ENCODE data around the gene PCTP. TPM values are rescaled to one million over a fixed set of nuclear protein-coding genes. Genes with fewer than 3 reads are reported as not detected.

Gene PCTP
- polyA plus RNA-seq, result 10 to 100 TPM in 2 of 3 donors, 1 to 10 TPM in 1; 8.9 to 17.3 (median 11.6) TPM

DNA sequence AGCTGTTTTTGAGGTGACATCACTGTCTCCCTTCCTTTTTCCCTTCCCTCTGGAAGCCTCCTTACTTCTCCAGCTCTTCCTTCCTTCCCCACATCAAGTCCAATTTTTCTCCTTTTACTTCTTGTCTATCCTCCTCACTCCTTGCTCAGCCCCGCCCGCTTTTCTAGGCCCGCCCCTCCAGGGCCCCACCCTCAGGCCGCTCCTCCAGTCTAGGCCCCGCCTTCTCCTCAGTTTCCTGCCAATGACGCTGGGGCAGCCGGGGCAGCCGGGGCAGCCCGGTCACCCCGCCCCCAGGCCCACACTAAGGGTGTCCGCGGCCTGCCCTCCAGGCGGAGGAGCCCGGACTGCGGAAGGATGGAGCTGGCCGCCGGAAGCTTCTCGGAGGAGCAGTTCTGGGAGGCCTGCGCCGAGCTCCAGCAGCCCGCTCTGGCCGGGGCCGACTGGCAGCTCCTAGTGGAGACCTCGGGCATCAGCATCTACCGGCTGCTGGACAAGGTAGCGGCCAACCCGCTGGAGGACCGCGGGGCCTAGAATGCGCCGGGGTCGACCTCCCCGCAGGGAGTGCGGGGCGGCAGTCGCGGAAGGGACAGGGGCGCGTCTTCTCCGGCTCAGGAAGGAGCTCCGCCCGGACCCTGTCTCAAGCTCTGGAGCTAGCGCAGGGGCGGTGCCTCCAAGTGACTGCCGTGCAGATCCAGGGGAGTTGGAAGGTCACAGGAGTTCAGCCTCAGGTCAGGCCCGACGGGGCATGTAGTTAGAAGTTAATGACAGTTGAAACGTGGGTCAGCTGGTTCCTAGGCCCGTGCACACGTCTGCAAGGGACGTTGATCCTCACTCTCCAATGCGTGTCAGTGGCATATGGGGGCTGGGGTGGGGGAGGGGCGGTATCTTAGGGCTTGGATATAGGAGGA, at the start of gene PCTP:
PCTP (plus strand) TSS at position 302 of the 908 bp plus-strand sequence; CDS start at position 355, 53 bp downstream.
- H3K27ac Mint-ChIP-seq, result peak within 1 kb of the TSS; percentile 44 to 87 (median 72)
- no peaks in the 10 kb centered on the region for H3K36me3 Mint-ChIP-seq
- H3K27me3 Mint-ChIP-seq (ENCODE audit: low read depth in 3 of 3), result peaks cover 0 to 3% (median 1%) of the 10 kb centered on the region in 3 donors
- peak; percentile 78 to 83 (median 82) for DNase-seq
- H3K4me3 Mint-ChIP-seq, result peak within 1 kb of the TSS; percentile 83 to 88 (median 86)
- peaks cover 23 to 31% of the 10 kb centered on the region in 2 donors for H3K4me1 Mint-ChIP-seq
- H3K9me3 Mint-ChIP-seq, result no peaks in the 10 kb centered on the region

DNA sequence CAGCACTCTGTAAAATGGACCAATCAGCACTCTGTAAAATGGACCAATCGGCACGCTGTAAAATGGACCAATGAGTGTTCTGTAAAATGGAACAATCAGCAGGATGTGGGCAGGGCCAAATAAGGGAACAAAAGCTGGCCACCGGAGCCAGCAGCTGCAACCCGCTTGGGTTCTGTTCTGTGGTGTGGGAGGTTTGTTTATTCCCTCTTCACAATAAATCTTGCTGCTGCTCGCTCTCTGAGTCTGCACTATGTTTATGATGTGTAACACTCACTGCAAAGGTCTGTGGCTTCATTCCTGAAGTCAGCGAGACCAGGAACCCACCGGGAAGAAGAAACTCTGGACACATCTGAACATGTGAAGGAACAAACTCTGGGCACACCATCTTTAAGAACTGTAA, 48.7 kb upstream of the PCTP start:
- Mint-ChIP-seq H3K4me3 (no peak overlapping the region), H3K36me3 (no peaks in the 10 kb centered on the region), H3K27ac (no peak overlapping the region), H3K27me3 (ENCODE audit: low read depth in 3 of 3) (peaks cover 0 to 12% (median 2%) of the 10 kb centered on the region in 3 donors), H3K9me3 (peaks cover 0 to 3% (median 0%) of the 10 kb centered on the region in 6 donors), H3K4me1 (no peaks in the 10 kb centered on the region)
- DNase-seq, result no peak

DNA sequence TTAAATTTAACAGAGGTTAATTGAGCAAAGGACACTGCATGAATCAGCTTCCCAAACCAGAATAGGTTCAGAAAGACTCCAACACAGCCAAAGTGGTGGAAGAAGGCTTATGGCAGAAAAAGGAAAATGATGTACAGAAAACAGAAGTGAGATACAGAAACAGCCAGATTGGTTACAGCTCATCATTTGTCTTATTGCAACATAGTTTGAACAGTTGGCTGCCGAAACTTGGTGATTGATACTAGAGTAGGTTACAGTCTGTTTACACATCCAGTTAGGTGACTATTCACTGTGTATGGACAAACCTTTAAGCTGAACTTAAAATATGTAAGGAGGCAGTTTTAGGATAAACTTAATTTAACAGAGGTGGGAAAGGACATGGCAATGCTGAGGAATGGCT, 46.5 kb upstream of the PCTP start:
- Mint-ChIP-seq H3K4me1 (no peaks in the 10 kb centered on the region), H3K4me3 (no peak overlapping the region), H3K36me3 (no peaks in the 10 kb centered on the region), H3K27ac (no peak overlapping the region), H3K9me3 (peaks cover 0 to 3% (median 0%) of the 10 kb centered on the region in 6 donors), H3K27me3 (ENCODE audit: low read depth in 3 of 3) (peaks cover 0 to 10% (median 9%) of the 10 kb centered on the region in 3 donors)
- DNase-seq, result no peak

DNA sequence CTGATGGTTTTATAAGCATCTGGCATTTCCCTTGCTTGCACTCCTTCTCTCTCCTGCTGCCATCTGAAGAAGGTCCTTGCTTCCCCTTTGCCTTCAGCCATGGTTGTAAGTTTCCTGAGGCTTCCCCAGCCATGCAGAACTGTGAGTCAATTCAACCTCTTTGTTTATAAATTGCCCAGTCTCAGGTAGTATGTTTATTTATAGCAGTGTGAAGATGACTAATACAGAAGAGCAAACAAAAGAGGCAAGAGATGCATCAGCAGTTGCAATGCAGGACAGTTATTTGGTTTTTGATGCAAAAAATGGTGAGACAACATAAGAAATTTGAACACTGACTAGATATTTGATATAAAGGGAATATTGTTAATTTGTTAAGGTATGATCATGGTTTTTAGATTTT, 45.0 kb upstream of the PCTP start:
- H3K27me3 Mint-ChIP-seq (ENCODE audit: low read depth in 3 of 3), result peaks cover 0 to 14% (median 9%) of the 10 kb centered on the region in 3 donors
- H3K36me3 Mint-ChIP-seq, result no peaks in the 10 kb centered on the region
- peaks cover 0 to 3% (median 0%) of the 10 kb centered on the region in 6 donors for H3K9me3 Mint-ChIP-seq
- H3K27ac Mint-ChIP-seq, result no peak overlapping the region
- no peak for DNase-seq
- no peaks in the 10 kb centered on the region for H3K4me1 Mint-ChIP-seq
- H3K4me3 Mint-ChIP-seq, result no peak overlapping the region

DNA sequence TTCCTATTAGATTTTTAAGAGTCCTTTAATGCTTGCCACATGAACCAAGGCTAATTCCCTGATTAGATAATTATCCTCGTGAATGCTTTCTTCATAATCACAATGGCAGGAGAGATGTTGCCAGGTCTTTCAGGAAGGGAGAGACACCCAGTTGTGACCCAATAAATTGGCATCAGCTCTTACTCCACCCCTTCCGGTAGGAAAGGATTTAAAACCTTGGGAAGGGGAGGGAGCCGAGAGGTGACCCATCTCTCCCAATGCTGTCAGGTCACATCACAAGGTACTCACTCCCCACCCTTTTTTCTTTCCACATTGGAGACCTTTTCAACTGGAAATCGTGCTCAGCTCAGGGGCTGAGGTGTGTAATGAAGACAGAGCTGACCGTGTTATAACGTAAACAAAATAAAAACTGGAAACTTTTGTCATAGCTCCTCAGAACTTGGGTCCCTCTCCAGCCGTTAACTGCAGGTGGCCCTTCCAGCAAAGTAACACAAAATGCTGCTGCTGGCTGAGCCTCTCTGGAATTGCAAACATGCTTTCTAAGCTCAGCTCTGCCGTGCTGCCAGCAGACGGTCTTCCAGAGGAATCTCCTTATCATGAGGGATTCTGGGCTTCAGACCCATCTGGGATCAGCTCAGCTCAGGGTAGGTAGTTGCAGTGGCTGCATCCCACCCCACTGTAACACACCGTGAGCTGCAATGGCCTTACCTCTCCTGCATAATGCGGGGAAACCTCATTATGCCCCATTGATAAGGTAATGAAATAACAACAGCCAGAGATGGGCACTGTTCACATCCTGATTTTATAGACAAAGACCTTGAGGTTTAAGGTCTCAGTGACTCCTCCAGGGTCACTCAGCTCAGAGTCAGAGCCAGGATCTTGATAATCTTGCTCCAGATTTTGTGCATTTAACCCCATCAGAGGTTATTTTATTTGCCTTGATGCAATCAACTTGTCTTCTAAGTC, 43.8 kb upstream of the PCTP start:
- no peak for DNase-seq
- Mint-ChIP-seq H3K9me3 (peaks cover 0 to 2% (median 0%) of the 10 kb centered on the region in 6 donors), H3K36me3 (no peaks in the 10 kb centered on the region), H3K27ac (no peak overlapping the region), H3K27me3 (ENCODE audit: low read depth in 3 of 3) (peaks cover 0 to 14% (median 9%) of the 10 kb centered on the region in 3 donors), H3K4me1 (no peaks in the 10 kb centered on the region), H3K4me3 (no peak overlapping the region)

DNA sequence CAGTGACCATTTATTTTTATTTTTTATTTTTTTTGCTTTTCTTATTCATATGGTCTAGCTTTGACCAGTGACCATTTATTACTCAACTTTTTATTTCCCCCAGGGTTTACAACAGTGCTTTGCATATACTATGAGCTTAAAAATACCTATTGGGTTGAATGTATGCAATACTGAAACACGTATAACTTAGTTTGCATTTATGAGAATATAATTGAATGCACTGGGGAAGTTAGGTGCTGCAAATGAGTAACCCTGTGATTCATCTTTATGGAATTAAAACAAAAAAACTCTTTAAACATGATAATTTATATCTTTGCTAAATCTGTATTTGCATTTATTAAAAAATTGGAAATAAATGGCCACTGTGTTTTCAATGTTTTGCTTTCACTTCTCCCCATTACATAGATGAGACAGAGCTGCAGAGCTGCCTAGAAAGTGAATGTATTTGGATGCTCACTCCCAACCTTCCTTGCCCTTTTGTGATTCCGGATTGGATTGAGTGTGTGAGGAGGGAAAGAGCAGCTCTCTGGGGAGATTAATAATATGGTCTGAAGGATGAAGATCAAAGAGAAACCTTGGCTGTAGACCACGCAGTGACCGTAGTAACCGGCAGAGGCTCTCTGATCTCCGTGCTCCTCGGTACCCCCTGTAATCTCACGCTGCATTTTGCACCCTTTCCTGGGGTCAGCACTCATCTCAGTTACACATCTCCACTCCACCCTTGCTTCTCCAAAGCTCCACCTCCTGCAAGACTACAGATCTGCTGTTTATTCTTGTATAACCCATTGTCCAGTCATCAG, 42.5 kb upstream of the PCTP start:
- H3K9me3 Mint-ChIP-seq, result no peaks in the 10 kb centered on the region
- no peaks in the 10 kb centered on the region for H3K36me3 Mint-ChIP-seq
- H3K4me1 Mint-ChIP-seq, result no peaks in the 10 kb centered on the region
- no peak for DNase-seq
- H3K4me3 Mint-ChIP-seq, result no peak overlapping the region
- peaks cover 0 to 11% (median 8%) of the 10 kb centered on the region in 3 donors for H3K27me3 Mint-ChIP-seq (ENCODE audit: low read depth in 3 of 3)
- no peak overlapping the region for H3K27ac Mint-ChIP-seq

DNA sequence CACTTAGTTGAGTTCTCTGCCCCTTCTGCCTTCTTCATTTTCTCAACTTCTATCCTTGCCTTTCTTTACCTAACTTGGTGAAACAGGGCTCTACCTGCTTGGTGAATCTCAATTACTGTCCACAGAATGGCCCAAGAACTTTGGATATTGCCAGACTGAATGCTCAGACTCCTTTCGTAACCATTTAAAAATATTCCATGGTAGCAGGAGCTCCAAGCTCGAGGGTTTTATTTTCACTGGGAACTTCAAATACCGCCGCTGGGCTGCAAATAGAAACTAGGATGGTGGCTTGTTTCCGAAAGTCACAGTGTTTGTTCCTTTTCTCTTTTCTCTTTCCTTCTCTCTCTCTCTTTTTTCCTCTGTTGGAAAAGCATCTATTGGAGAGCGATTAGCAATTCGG, 41.4 kb upstream of the PCTP start:
- Mint-ChIP-seq H3K4me3 (no peak overlapping the region), H3K4me1 (no peaks in the 10 kb centered on the region), H3K36me3 (no peaks in the 10 kb centered on the region), H3K9me3 (no peaks in the 10 kb centered on the region), H3K27me3 (ENCODE audit: low read depth in 3 of 3) (peaks cover 0 to 9% (median 7%) of the 10 kb centered on the region in 3 donors), H3K27ac (no peak overlapping the region)
- DNase-seq, result no peak

DNA sequence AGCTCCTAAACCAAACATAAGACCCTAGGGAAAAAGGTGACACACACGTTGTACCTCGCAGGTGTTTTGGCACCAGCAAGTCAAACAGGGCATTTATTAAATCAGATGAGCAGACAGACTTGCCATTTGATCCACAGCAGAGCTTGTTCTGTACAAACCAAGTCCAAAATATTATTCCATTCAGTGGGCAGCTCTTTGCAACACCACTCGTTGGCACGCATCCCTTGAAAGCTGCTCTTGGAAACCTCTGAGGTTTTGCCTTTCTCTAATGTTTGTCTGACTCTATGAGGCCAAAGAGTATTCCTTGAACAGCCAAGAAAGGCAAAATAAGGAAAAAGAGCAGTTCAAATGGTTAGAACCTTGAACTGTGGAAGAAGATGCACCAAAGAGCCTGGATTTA, 40.9 kb upstream of the PCTP start:
- Mint-ChIP-seq H3K9me3 (no peaks in the 10 kb centered on the region), H3K27me3 (ENCODE audit: low read depth in 3 of 3) (peaks cover 0 to 9% (median 7%) of the 10 kb centered on the region in 3 donors), H3K4me3 (no peak overlapping the region), H3K4me1 (no peaks in the 10 kb centered on the region), H3K36me3 (no peaks in the 10 kb centered on the region), H3K27ac (no peak overlapping the region)
- no peak for DNase-seq

DNA sequence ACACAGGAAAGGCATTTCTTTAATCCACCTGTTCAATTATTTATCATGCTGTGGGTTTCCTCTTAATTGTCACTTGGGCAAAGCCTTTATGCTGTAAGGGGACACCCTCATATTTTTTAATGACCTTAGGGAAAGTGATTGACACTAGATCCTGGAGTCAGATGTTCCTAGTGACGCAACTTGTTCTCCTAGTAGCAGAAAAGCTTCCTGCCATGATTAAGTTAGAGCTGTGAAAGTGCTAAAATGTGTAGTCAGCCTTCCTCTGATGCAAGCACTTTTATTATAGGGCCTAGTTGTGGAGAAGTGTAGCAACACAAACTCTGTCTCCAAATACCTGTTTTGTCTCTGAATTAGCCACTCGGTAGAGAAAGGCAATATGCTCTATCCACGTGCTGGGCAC, 40.4 kb upstream of the PCTP start:
- DNase-seq, result no peak
- no peak overlapping the region for H3K27ac Mint-ChIP-seq
- no peaks in the 10 kb centered on the region for H3K9me3 Mint-ChIP-seq
- H3K36me3 Mint-ChIP-seq, result no peaks in the 10 kb centered on the region
- no peak overlapping the region for H3K4me3 Mint-ChIP-seq
- no peaks in the 10 kb centered on the region for H3K4me1 Mint-ChIP-seq
- peaks cover 0 to 9% (median 7%) of the 10 kb centered on the region in 3 donors for H3K27me3 Mint-ChIP-seq (ENCODE audit: low read depth in 3 of 3)

DNA sequence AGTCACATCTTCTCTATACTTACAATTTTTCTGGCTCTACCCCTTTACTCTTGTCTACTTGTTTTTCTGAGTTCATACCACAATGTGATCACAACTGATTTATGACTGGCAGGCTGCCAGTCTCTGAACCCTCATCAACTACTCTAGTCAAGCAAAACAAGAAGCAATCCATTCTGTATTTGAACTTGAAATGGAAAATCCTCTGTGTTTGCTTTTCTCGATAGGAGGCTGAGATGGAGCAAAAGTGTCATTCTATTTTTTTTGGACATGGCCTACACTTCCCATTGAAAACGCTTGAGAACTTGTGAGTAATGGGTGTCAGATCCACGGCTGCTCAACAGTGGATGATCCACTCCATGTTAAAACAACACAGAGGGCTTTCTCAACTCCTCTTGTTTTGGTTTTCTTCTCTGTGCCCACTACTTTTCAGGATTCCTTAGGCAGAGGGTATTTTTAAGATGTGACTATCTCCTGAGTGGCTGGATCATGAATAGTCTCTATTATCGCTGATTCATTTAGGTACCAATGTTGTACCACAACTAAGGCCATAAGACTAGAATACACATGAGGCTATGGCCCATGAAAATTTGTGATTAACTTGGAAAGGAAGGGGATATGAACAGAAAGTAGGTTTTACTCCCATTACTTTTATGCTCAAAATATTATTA, 39.9 kb upstream of the PCTP start:
- DNase-seq, result no peak
- H3K27me3 Mint-ChIP-seq (ENCODE audit: low read depth in 3 of 3), result peaks cover 0 to 7% (median 5%) of the 10 kb centered on the region in 3 donors
- H3K4me1 Mint-ChIP-seq, result no peaks in the 10 kb centered on the region
- no peaks in the 10 kb centered on the region for H3K9me3 Mint-ChIP-seq
- H3K4me3 Mint-ChIP-seq, result no peak overlapping the region
- no peak overlapping the region for H3K27ac Mint-ChIP-seq
- no peaks in the 10 kb centered on the region for H3K36me3 Mint-ChIP-seq

DNA sequence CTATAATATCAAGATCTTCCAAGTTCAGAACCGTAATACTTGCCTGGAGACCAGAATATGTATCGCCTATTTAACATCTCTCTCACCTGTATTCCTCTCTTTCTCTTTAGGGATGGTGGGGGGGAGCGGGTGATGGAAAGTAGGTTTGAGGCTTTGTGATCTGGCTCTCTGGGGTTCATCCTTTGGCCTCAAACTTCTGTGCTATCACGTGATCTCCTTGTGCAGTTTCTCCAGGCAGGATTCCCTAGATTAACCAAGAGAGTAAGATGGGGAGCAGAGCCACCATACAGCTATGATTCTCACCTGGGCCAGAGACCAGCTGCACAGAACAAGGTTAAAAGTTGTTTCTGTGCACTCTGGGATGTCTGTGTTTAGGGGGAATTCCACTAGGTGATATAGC, 33.4 kb upstream of the PCTP start:
- Mint-ChIP-seq H3K27ac (no peak overlapping the region), H3K9me3 (no peaks in the 10 kb centered on the region), H3K27me3 (ENCODE audit: low read depth in 3 of 3) (peaks cover 0 to 13% (median 1%) of the 10 kb centered on the region in 3 donors), H3K4me3 (no peak overlapping the region), H3K36me3 (no peaks in the 10 kb centered on the region), H3K4me1 (no peaks in the 10 kb centered on the region)
- DNase-seq, result no peak

DNA sequence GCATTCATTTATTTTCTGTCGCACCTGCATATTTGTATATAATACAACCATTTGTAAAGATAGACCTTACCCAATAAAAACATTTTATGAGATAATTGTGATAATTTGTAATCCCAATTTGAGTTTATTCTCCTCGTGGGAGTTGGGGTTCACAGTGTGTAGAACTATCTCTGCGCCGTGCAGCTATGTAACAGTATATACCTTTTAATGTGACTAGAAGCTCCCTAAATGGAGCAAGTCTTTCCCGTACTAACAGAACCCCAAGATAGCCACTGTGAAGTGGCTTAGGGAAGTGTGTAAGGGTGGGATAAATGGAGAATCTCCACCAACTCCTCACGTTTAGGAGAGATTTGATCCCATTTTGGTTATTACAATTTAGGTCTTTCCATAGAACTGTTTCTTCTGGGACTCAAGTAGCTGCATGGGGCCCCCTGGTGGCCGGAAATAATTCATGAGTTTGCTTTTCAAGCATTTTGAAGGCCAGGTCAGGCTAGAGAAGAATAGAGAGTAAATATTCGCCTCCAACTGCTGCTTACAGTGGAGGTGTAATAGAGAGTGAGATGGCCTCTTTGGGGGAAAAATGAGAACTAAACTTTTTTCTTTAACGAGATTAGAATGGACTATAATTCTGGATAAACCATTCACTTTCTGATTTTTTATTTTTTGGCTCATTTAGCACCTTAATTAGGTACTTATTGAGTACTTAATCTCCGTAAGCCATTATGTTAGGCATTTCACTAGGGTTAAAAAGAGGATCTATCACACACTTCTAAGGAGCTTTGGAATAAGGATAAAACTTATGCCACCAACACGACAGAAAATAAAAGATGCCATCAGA, 32.7 kb upstream of the PCTP start:
- DNase-seq, result peak; percentile 6 to 18 (median 18)
- Mint-ChIP-seq H3K4me3 (no peak overlapping the region), H3K9me3 (no peaks in the 10 kb centered on the region), H3K4me1 (no peaks in the 10 kb centered on the region), H3K27ac (no peak overlapping the region), H3K36me3 (no peaks in the 10 kb centered on the region), H3K27me3 (ENCODE audit: low read depth in 3 of 3) (peaks cover 1 to 16% (median 2%) of the 10 kb centered on the region in 3 donors)
